Amniotic epithelial cell (primary cell): ENCODE results near the gene PPA1.
"Not testable (repeated sequence)": the region's sequence is repeated elsewhere in the genome, so short reads cannot be mapped to it uniquely, and the experiment has no call there.

ENCODE experiments used
- DNase-seq: peaks from one replicate; pipeline ENCODE4 v3.0.0-alpha.2; 2010; ENCODE audit warnings: low read depth

Gene PPA1

GRCh38 chr10:70169649-70170364 lies 63.4 kb downstream of the PPA1 start:
- no peak for DNase-seq

GRCh38 chr10:70169011-70169410 lies 64.2 kb downstream of the PPA1 start:
- no peak for DNase-seq

GRCh38 chr10:70167246-70167645 lies 66.0 kb downstream of the PPA1 start:
- DNase-seq = peak; percentile 30

- no peak for DNase-seq
Measured at GRCh38 chr10:70166394-70166793, 66.8 kb downstream of the PPA1 start.

- no peak for DNase-seq
Measured at GRCh38 chr10:70164163-70164562, 69.1 kb downstream of the PPA1 start.

- no peak for DNase-seq
Measured at GRCh38 chr10:70163448-70163847, 69.8 kb downstream of the PPA1 start.

- peak; percentile 47 for DNase-seq
Measured at GRCh38 chr10:70162892-70163201, 70.4 kb downstream of the PPA1 start.

GRCh38 chr10:70162151-70162891 lies 70.9 kb downstream of the PPA1 start:
- DNase-seq = peak; percentile 54

- no peak for DNase-seq
Measured at GRCh38 chr10:70160798-70161197, 72.4 kb downstream of the PPA1 start.

GRCh38 chr10:70159366-70159765 lies 73.9 kb downstream of the PPA1 start:
- DNase-seq = not testable (repeated sequence)

GRCh38 chr10:70158113-70158512 lies 75.1 kb downstream of the PPA1 start:
- DNase-seq = no peak

- DNase-seq = no peak
Measured at GRCh38 chr10:70155255-70155838, 77.9 kb downstream of the PPA1 start.
